ENCODE results near the gene OBSCN. TPM values are rescaled to one million over a fixed set of nuclear protein-coding genes. Genes with fewer than 3 reads are reported as not detected.
A peak's percentile ranks its signal among the peaks of the same experiment; 100 is the strongest.

OBSCN gene
- total and polyA plus RNA-seq, 11 donors: 155 to 524 (median 354) TPM

- H3K9me3 ChIP-seq: no peaks in the 10 kb centered on the region
- no peaks in the 10 kb centered on the region for H3K4me1 ChIP-seq
- peaks cover 0 to 99% (median 60%) of the 10 kb centered on the region in 9 donors for H3K36me3 ChIP-seq
- H3K27me3 ChIP-seq: no peaks in the 10 kb centered on the region
- H3K27ac ChIP-seq: no peak overlapping the region
- DNase-seq: peak; percentile 7 to 56 (median 27)
- no peak overlapping the region for H3K4me3 ChIP-seq
- no peak for ATAC-seq
- no peak for TF ChIP-seq POLR2A (IDR thresholded peaks at IDR 0.05)
- TF ChIP-seq CTCF (IDR thresholded peaks at IDR 0.05): no peak
- intact Hi-C loops (cut with DNase I): no loop called here
- WGBS, 4 donors: 74 to 85% (median 84%) methylated on average over 12 to 26 of the region's 26 CpGs
Observed at GRCh38 chr1:228337711-228338520, 130.1 kb downstream of the OBSCN start.

- Histone ChIP-seq H3K9me3 (no peaks in the 10 kb centered on the region), H3K36me3 (peaks cover 0 to 93% (median 54%) of the 10 kb centered on the region in 9 donors), H3K4me1 (no peaks in the 10 kb centered on the region), H3K27ac (no peak overlapping the region), H3K27me3 (no peaks in the 10 kb centered on the region), H3K4me3 (no peak overlapping the region)
- 77 to 83% (median 80%) methylated on average over 9 to 21 of the region's 21 CpGs for WGBS, 4 donors
- intact Hi-C loops (cut with DNase I): no loop called here
- ATAC-seq (no peak), DNase-seq (peak in 3 of 5 donors; percentile 12 to 54 (median 14))
- no peak for TF ChIP-seq POLR2A (IDR thresholded peaks at IDR 0.05)
- TF ChIP-seq CTCF (IDR thresholded peaks at IDR 0.05): no peak
Observed at GRCh38 chr1:228338521-228339051, 130.7 kb downstream of the OBSCN start.

GRCh38 chr1:228339059-228339704, 131.3 kb downstream of the OBSCN start:
- no peaks in the 10 kb centered on the region for H3K27me3 ChIP-seq
- peak in 3 of 5 donors; percentile 10 to 23 (median 16) for DNase-seq
- H3K27ac ChIP-seq: no peak overlapping the region
- no peak overlapping the region for H3K4me3 ChIP-seq
- TF ChIP-seq POLR2A (IDR thresholded peaks at IDR 0.05) (no peak), CTCF (IDR thresholded peaks at IDR 0.05) (no peak)
- no peak for ATAC-seq
- H3K4me1 ChIP-seq: no peaks in the 10 kb centered on the region
- WGBS, 4 donors: 76 to 93% (median 89%) methylated on average over 9 of the region's 9 CpGs
- H3K9me3 ChIP-seq: no peaks in the 10 kb centered on the region
- peaks cover 0 to 93% (median 53%) of the 10 kb centered on the region in 9 donors for H3K36me3 ChIP-seq
- intact Hi-C loops (cut with DNase I): no loop called here

Data from heart left ventricle (tissue), 16 donors.